ENCODE results near the gene SCAF8. TPM values are rescaled to one million over a fixed set of nuclear protein-coding genes. Genes with fewer than 3 reads are reported as not detected.

SCAF8 gene
- total and polyA plus RNA-seq, 4 experiments from 2014 or later = 4.5 to 60.5 (median 40.2) TPM

DNA sequence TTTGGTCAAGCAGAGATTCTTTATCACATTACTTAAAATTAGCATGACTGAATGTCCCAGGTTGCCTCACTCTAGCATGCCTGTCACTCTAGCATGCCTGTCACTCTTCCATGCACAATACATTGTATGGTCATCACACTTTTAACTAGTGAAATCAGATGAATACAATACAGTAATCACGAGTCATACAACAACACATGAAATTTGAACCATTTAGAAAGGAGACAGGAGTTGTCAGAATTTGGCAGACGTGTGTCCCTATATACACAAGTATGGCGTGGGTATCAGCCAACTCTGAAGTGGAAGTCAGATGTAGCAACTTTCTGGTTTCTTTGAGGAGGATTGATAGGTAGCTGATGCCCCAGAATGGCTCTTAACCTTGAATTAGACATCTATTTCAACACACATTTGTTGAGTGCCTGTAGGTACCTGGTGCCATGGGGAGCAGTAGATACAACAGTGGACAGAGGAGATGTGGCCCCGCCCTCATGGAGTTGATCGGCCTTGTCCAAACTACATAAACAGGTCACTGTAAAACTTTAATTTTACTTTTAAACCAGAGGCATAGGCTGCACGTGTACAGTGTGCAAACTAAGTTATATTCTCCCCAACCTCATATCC, 145.8 kb downstream of the SCAF8 start:
- Histone ChIP-seq H3K4me1 (ENCODE audit: insufficient read depth, low read length) (no peaks in the 10 kb centered on the region), H3K4me3 (ENCODE audit: low read length in 2 of 2) (no peak overlapping the region), H3K9me3 (ENCODE audit: control insufficient read depth in 1 of 2, low read length in 2 of 2) (no peaks in the 10 kb centered on the region), H3K27me3 (ENCODE audit: insufficient read depth, low read length) (no peaks in the 10 kb centered on the region), H3K36me3 (ENCODE audit: insufficient read depth, low read length) (peaks cover 4% of the 10 kb centered on the region), H3K27ac (ENCODE audit: low read depth, low read length) (no peak overlapping the region)
- no peak overlapping the region for H3K27ac Mint-ChIP-seq
- peaks cover 0 to 2% (median 0%) of the 10 kb centered on the region in 8 donors for H3K9me3 Mint-ChIP-seq
- DNase-seq = no peak
- H3K4me1 Mint-ChIP-seq = peaks cover 0 to 7% (median 3%) of the 10 kb centered on the region in 4 donors
- no peak overlapping the region for H3K4me3 Mint-ChIP-seq
- H3K27me3 Mint-ChIP-seq = no peaks in the 10 kb centered on the region
- CTCF ChIA-PET (ENCODE audit: partially characterized antibody) = no interaction called here
- intact Hi-C loops (cut with micrococcal nuclease) = no loop called here
- peaks cover 20 to 26% of the 10 kb centered on the region in 2 donors for H3K36me3 Mint-ChIP-seq
- POLR2A ChIA-PET (ENCODE audit: partially characterized antibody) = no interaction called here

DNA sequence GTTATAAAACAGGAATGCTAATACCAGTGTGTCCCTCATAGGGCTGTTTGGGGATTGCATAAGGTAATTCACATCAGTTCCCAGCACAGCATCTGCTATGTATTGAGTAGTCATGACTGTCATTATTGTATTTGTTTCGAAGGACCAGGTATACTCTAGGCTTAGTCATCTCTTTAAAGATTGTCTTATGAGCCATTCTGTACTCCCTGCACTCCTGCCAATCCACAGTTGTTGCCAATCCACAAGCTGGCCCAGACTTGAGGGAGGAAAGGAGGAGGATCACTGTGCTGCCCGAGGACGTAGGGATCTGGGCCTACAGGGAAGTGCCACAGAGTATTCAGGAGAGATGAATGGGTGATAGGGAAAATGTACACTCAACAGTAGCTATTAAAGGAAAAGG, 148.9 kb downstream of the SCAF8 start:
- H3K4me1 ChIP-seq (ENCODE audit: insufficient read depth, low read length) = no peaks in the 10 kb centered on the region
- no peak overlapping the region for H3K4me3 ChIP-seq (ENCODE audit: low read length in 2 of 2)
- no peak overlapping the region for H3K27ac ChIP-seq (ENCODE audit: low read depth, low read length)
- DNase-seq = no peak
- H3K27ac Mint-ChIP-seq = no peak overlapping the region
- intact Hi-C loops (cut with micrococcal nuclease) = no loop called here
- H3K4me1 Mint-ChIP-seq = peaks cover 0 to 2% (median under 1%) of the 10 kb centered on the region in 4 donors
- H3K9me3 Mint-ChIP-seq = no peaks in the 10 kb centered on the region
- ChIA-PET CTCF (ENCODE audit: partially characterized antibody) (interaction anchor here (1.6 kb wide), 1 partner anchor 14 kb away, joined by 6 read pairs; no protein-coding TSS in a partner anchor), POLR2A (ENCODE audit: partially characterized antibody) (no interaction called here)
- H3K36me3 Mint-ChIP-seq = peaks cover 15 to 23% of the 10 kb centered on the region in 2 donors
- H3K4me3 Mint-ChIP-seq = no peak overlapping the region
- H3K27me3 ChIP-seq (ENCODE audit: insufficient read depth, low read length) = no peaks in the 10 kb centered on the region
- H3K27me3 Mint-ChIP-seq = no peaks in the 10 kb centered on the region
- H3K36me3 ChIP-seq (ENCODE audit: insufficient read depth, low read length) = peaks cover 4% of the 10 kb centered on the region
- H3K9me3 ChIP-seq (ENCODE audit: control insufficient read depth in 1 of 2, low read length in 2 of 2) = no peaks in the 10 kb centered on the region

Small RNA genes lying within 50 kb of the gene (microRNA-seq; reads per million reads assigned to microRNA genes)
- not detected for gene MIR1273C (ENCODE audit: borderline microRNAs expressed, borderline number of aligned reads, borderline replicate concordance)

Other genes with a start within 250 kb of the SCAF8 start
- not detected for gene CNKSR3, start 222.7 kb upstream of the SCAF8 start, total RNA-seq
- not detected for gene CNKSR3, start 222.7 kb upstream of the SCAF8 start, polyA plus RNA-seq